Tibial artery (tissue), 4 donors: ENCODE measurements around the gene NRXN3.

ENCODE experiments used
- DNase-seq, 2 donors: peaks; one replicate each; pipeline ENCODE4 v3.0.0-alpha.2; 2019
- H3K27ac ChIP-seq, 2 donors: fragments of 200-600 bp; sonication (generic) in 1 of 2; 1 replicate in 1 of 2; 2 replicates in 1 of 2; pipeline ENCODE4 v1.5.1; 2018 to 2019; ENCODE audit warnings: mild to moderate bottlenecking in 1 of 2
- H3K27me3 ChIP-seq, 2 donors: fragments of 200-600 bp; sonication (generic) in 1 of 2; one replicate each; pipeline versions ENCODE4 v1.5.1 to v1.6.0; 2016 to 2019
- H3K36me3 ChIP-seq, 3 donors: fragments of 200-600 bp; sonication (generic) in 2 of 3; one replicate each; pipeline ENCODE4 v1.5.1; 2016 to 2019; ENCODE audit warnings: mild to moderate bottlenecking in 2 of 3
- H3K4me1 ChIP-seq, 4 donors: fragments of 200-600 bp; sonication (generic) in 2 of 4; 1 replicate in 3 of 4; 2 replicates in 1 of 4; pipeline ENCODE4 v1.5.1; 2016 to 2019
- H3K4me3 ChIP-seq, 2 donors: fragments of 200-600 bp; sonication (generic) in 1 of 2; 1 replicate in 1 of 2; 2 replicates in 1 of 2; pipeline ENCODE4 v1.5.1; 2018 to 2019; ENCODE audit warnings: mild to moderate bottlenecking in 2 of 2
- H3K9me3 ChIP-seq, 3 donors: fragments of 200-600 bp; sonication (generic) in 1 of 3; one replicate each; pipeline ENCODE4 v1.5.1; 2016 to 2019
- CTCF ChIP-seq, 2 experiments: fragments of 200-600 bp in 1 of 2; fragments of 450-650 bp in 1 of 2; IDR thresholded peaks; one replicate each; pipeline ENCODE4 v1.5.1; 2017 to 2019; ENCODE audit warnings: antibody characterized with exemption in 2 of 2, mild to moderate bottlenecking in 1 of 2, moderate library complexity in 1 of 2
- intact Hi-C: fragments of 100-400 bp; cut with DNase I; formaldehyde crosslinking; loops from one replicate; pipeline ENCODE4 v1.15.0; 2023; ENCODE audit warnings: low total_unique reads

The NRXN3 gene

GRCh38 chr14:78598046-78598920 lies 428.1 kb downstream of the NRXN3 start:
- intact Hi-C loops = no loop called here

GRCh38 chr14:78605025-78605762 lies 435.0 kb downstream of the NRXN3 start:
- H3K4me1 ChIP-seq = no peaks in the 10 kb centered on the region
- H3K9me3 ChIP-seq = no peaks in the 10 kb centered on the region
- no peaks in the 10 kb centered on the region for H3K27me3 ChIP-seq
- H3K36me3 ChIP-seq = no peaks in the 10 kb centered on the region
- H3K4me3 ChIP-seq = no peak overlapping the region
- intact Hi-C loops = no loop called here
- no peak overlapping the region for H3K27ac ChIP-seq
- DNase-seq = no peak
- TF ChIP-seq CTCF (IDR thresholded peaks at IDR 0.05) = no peak

More at GRCh38 chr14:78598046-78598920, 428.1 kb downstream of the NRXN3 start:
- Histone ChIP-seq H3K4me1 (no peaks in the 10 kb centered on the region), H3K9me3 (no peaks in the 10 kb centered on the region), H3K4me3 (no peak overlapping the region), H3K27me3 (peaks cover 0 to 10% of the 10 kb centered on the region in 2 donors), H3K36me3 (no peaks in the 10 kb centered on the region), H3K27ac (no peak overlapping the region)
- TF ChIP-seq CTCF (IDR thresholded peaks at IDR 0.05) = peak; percentile 69 to 74
- DNase-seq = peak in 1 of 2 donors; percentile 25

GRCh38 chr14:78605897-78606500 lies 435.8 kb downstream of the NRXN3 start:
- no peak overlapping the region for H3K27ac ChIP-seq
- no peaks in the 10 kb centered on the region for H3K9me3 ChIP-seq
- H3K4me1 ChIP-seq = no peaks in the 10 kb centered on the region
- TF ChIP-seq CTCF (IDR thresholded peaks at IDR 0.05) = no peak
- no peaks in the 10 kb centered on the region for H3K36me3 ChIP-seq
- intact Hi-C loops = no loop called here
- no peak overlapping the region for H3K4me3 ChIP-seq
- H3K27me3 ChIP-seq = no peaks in the 10 kb centered on the region
- no peak for DNase-seq

GRCh38 chr14:78608998-78609787 lies 439.0 kb downstream of the NRXN3 start:
- no peak for TF ChIP-seq CTCF (IDR thresholded peaks at IDR 0.05)
- no peak for DNase-seq
- Histone ChIP-seq H3K9me3 (no peaks in the 10 kb centered on the region), H3K4me1 (no peaks in the 10 kb centered on the region), H3K27ac (no peak overlapping the region), H3K36me3 (no peaks in the 10 kb centered on the region), H3K4me3 (no peak overlapping the region), H3K27me3 (no peaks in the 10 kb centered on the region)
- intact Hi-C loops = no loop called here

GRCh38 chr14:78610994-78611393 lies 440.8 kb downstream of the NRXN3 start:
- no peak overlapping the region for H3K27ac ChIP-seq
- H3K27me3 ChIP-seq = no peaks in the 10 kb centered on the region
- H3K4me3 ChIP-seq = no peak overlapping the region
- no peaks in the 10 kb centered on the region for H3K9me3 ChIP-seq
- no peak for TF ChIP-seq CTCF (IDR thresholded peaks at IDR 0.05)
- no peaks in the 10 kb centered on the region for H3K36me3 ChIP-seq
- DNase-seq = no peak
- intact Hi-C loops = no loop called here
- H3K4me1 ChIP-seq = no peaks in the 10 kb centered on the region
